ENCODE data around the gene ARHGEF17.

GRCh38 chr11:73290536-73290935, 17.5 kb upstream of the ARHGEF17 start:
- no peak for TF ChIP-seq CTCF (IDR thresholded peaks at IDR 0.05; ENCODE audit: low read depth, low read length, poor library complexity, severe bottlenecking)
- no peak for TF ChIP-seq EZH2phosphoT487 (IDR thresholded peaks at IDR 0.05; ENCODE audit: borderline replicate concordance, low read length)
